ENCODE data around the gene JMJD8. TPM values are rescaled to one million over a fixed set of nuclear protein-coding genes. Genes with fewer than 3 reads are reported as not detected.

JMJD8 gene
- total and polyA plus RNA-seq, 2 experiments from 2014 or later = 87.9 to 96.3 TPM

- in situ Hi-C loops (cut with MboI) = no loop called here
- no peaks in the 10 kb centered on the region for H3F3A ChIP-seq (ENCODE audit: insufficient read depth)
- H3K4me3 ChIP-seq = peak within 1 kb of the TSS; percentile 95
- peak; percentile 98 for DNase-seq
- peak within 1 kb of the TSS; percentile 97 for H3K9ac ChIP-seq
- peak within 1 kb of the TSS; percentile 84 for H2AFZ ChIP-seq
- 1 to 2% methylated on average over 21 to 36 of the region's 78 CpGs for WGBS, 2 experiments (ENCODE audit: low coverage in 1 of 2, low lambda C conversion rate in 2 of 2, missing lambda C conversion rate in 2 of 2)
- H3K9me3 ChIP-seq (ENCODE audit: low read depth) = no peaks in the 10 kb centered on the region
- no peaks in the 10 kb centered on the region for H3K27me3 ChIP-seq (replicated peaks; ENCODE audit: insufficient read depth)
- peaks cover 24% of the 10 kb centered on the region for H3K79me2 ChIP-seq (ENCODE audit: insufficient read depth)
- peak within 1 kb of the TSS; percentile 49 for H3K27ac ChIP-seq
- no peaks in the 10 kb centered on the region for H4K20me1 ChIP-seq (ENCODE audit: insufficient read depth)
- H3K4me1 ChIP-seq (ENCODE audit: insufficient read depth) = no peaks in the 10 kb centered on the region; the same call in 1 of the 2 replicates
- H3K4me2 ChIP-seq (ENCODE audit: unreplicated experiment) = peak within 1 kb of the TSS; percentile 89
- TF ChIP-seq EZH2 (IDR thresholded peaks at IDR 0.05; ENCODE audit: insufficient read depth, poor library complexity, severe bottlenecking) = no peak
- TF ChIP-seq EZH2phosphoT487 (IDR thresholded peaks at IDR 0.05; ENCODE audit: insufficient read depth, low read depth) = no peak
- H3K36me3 ChIP-seq (ENCODE audit: low read depth) = no peaks in the 10 kb centered on the region
- no peaks in the 10 kb centered on the region for H3K9me2 ChIP-seq (ENCODE audit: insufficient read depth)
These were observed 16.2 kb downstream of the JMJD8 start, which contains the start of gene RHOT2 for GRCh38 chr16:667780-668518. Gene RHOT2, plus strand, starts transcription at chr16:668132. Its CDS starts 68 bp downstream, at chr16:668200.

DNA sequence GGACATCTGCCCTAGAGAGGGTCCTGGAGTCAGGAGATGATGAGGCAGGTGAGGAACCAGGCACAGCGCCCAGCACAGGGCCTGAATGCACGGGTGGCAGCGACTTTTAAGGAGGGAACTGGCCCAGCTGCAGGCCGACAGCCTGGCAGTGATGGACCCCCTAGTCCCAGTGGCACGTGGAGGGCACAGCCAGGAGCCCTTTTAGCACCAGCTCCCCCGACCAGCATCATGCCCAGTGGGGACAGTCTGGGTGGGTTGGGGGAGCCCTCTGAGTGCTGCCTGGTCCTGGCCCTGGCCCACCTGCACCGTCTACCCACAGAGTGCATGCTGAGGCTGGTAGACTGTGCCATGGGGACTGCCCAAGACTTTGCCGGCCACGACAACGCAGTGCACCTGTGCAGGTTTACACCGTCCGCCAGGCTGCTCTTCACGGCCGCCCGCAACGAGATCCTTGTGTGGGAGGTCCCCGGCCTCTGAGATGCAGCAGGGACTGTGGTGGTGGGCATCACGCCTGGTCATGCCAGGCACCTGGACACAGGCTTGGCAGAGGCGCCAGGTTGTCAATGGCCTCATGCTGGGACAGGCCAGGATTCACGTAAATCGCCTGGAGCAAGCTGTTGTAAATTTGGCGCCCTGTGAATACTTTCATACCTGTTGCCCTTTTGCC is 16.9 kb downstream of the JMJD8 start:
- TF ChIP-seq EZH2phosphoT487 (IDR thresholded peaks at IDR 0.05; ENCODE audit: insufficient read depth, low read depth) (no peak), EZH2 (IDR thresholded peaks at IDR 0.05; ENCODE audit: insufficient read depth, poor library complexity, severe bottlenecking) (no peak)
- no peak overlapping the region for H3K4me2 ChIP-seq (ENCODE audit: unreplicated experiment)
- in situ Hi-C loops (cut with MboI) = no loop called here
- H3K9me3 ChIP-seq (ENCODE audit: low read depth) = no peaks in the 10 kb centered on the region
- H3K27me3 ChIP-seq (replicated peaks; ENCODE audit: insufficient read depth) = no peaks in the 10 kb centered on the region
- no peak overlapping the region for H3K4me3 ChIP-seq
- 78 to 80% methylated on average over 22 of the region's 22 CpGs for WGBS, 2 experiments (ENCODE audit: low coverage in 1 of 2, low lambda C conversion rate in 2 of 2, missing lambda C conversion rate in 2 of 2)
- no peak for DNase-seq
- no peak overlapping the region for H3K27ac ChIP-seq
- no peaks in the 10 kb centered on the region; the same call in 1 of the 2 replicates for H3K4me1 ChIP-seq (ENCODE audit: insufficient read depth)
- no peaks in the 10 kb centered on the region for H3F3A ChIP-seq (ENCODE audit: insufficient read depth)
- H3K36me3 ChIP-seq (ENCODE audit: low read depth) = no peaks in the 10 kb centered on the region
- H2AFZ ChIP-seq = peak overlapping the region; percentile 84
- no peaks in the 10 kb centered on the region for H4K20me1 ChIP-seq (ENCODE audit: insufficient read depth)
- no peaks in the 10 kb centered on the region for H3K9me2 ChIP-seq (ENCODE audit: insufficient read depth)
- H3K9ac ChIP-seq = peak overlapping the region; percentile 97
- peaks cover 24% of the 10 kb centered on the region for H3K79me2 ChIP-seq (ENCODE audit: insufficient read depth)

DNA sequence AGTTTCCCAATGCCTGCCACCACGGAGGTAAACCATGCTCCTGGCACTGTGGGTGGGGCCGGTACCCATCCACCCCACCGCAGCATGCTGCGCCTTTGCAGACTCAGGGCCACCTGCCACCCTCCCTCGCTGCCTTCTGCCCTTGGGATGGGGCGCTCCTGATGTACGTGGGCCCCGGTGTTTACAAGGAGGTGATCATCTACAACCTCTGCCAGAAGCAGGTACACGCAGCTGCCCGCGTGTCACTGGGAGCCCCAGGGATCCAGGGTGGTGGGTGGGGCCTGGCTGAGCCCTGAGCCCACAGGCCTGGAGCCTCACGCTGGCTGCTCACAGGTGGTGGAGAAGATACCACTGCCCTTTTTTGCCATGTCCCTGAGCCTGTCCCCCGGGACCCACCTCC is 17.6 kb downstream of the JMJD8 start:
- H3K9me2 ChIP-seq (ENCODE audit: insufficient read depth) = no peaks in the 10 kb centered on the region
- H3K36me3 ChIP-seq (ENCODE audit: low read depth) = no peaks in the 10 kb centered on the region
- TF ChIP-seq EZH2phosphoT487 (IDR thresholded peaks at IDR 0.05; ENCODE audit: insufficient read depth, low read depth) (no peak), EZH2 (IDR thresholded peaks at IDR 0.05; ENCODE audit: insufficient read depth, poor library complexity, severe bottlenecking) (no peak)
- H3K79me2 ChIP-seq (ENCODE audit: insufficient read depth) = peaks cover 24% of the 10 kb centered on the region
- no peaks in the 10 kb centered on the region for H3K27me3 ChIP-seq (replicated peaks; ENCODE audit: insufficient read depth)
- no peak for DNase-seq
- no peaks in the 10 kb centered on the region; the same call in 1 of the 2 replicates for H3K4me1 ChIP-seq (ENCODE audit: insufficient read depth)
- no peak overlapping the region for H3K27ac ChIP-seq
- no peak overlapping the region for H3K4me3 ChIP-seq
- H3K4me2 ChIP-seq (ENCODE audit: unreplicated experiment) = no peak overlapping the region
- H3F3A ChIP-seq (ENCODE audit: insufficient read depth) = no peaks in the 10 kb centered on the region
- no peak overlapping the region for H3K9ac ChIP-seq
- H2AFZ ChIP-seq = no peak overlapping the region
- WGBS, 2 experiments (ENCODE audit: low coverage in 1 of 2, low lambda C conversion rate in 2 of 2, missing lambda C conversion rate in 2 of 2) = 95 to 96% methylated on average over 11 to 13 of the region's 13 CpGs
- no peaks in the 10 kb centered on the region for H4K20me1 ChIP-seq (ENCODE audit: insufficient read depth)
- in situ Hi-C loops (cut with MboI) = no loop called here
- H3K9me3 ChIP-seq (ENCODE audit: low read depth) = no peaks in the 10 kb centered on the region

DNA sequence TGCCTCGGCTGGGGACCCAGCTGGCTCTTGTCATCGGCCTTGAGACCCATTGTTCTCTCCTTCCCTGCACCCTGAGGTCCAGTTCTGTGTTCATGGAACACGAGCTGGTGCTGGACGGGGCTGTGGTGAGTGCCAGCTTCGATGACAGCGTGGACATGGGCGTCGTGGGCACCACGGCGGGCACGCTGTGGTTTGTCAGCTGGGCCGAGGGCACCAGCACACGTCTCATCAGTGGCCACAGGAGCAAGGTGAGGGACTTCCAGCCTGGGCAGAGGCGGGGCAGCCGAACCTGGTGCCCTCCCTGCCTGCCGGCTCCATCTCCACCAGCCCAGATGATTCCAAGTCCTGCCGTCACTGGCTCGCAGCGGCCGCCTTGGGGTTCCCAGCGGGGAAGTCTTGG is 21.5 kb downstream of the JMJD8 start:
- Histone ChIP-seq H3K27me3 (replicated peaks; ENCODE audit: insufficient read depth) (no peaks in the 10 kb centered on the region), H3K79me2 (ENCODE audit: insufficient read depth) (no peaks in the 10 kb centered on the region), H3F3A (ENCODE audit: insufficient read depth) (no peaks in the 10 kb centered on the region), H3K4me1 (ENCODE audit: insufficient read depth) (no peaks in the 10 kb centered on the region), H3K9me2 (ENCODE audit: insufficient read depth) (no peaks in the 10 kb centered on the region), H3K4me2 (ENCODE audit: unreplicated experiment) (no peak overlapping the region), H3K9ac (no peak overlapping the region), H3K9me3 (ENCODE audit: low read depth) (no peaks in the 10 kb centered on the region), H3K27ac (no peak overlapping the region), H3K4me3 (no peak overlapping the region), H4K20me1 (ENCODE audit: insufficient read depth) (no peaks in the 10 kb centered on the region), H2AFZ (no peak overlapping the region), H3K36me3 (ENCODE audit: low read depth) (no peaks in the 10 kb centered on the region)
- TF ChIP-seq EZH2phosphoT487 (IDR thresholded peaks at IDR 0.05; ENCODE audit: insufficient read depth, low read depth) = no peak
- no peak for TF ChIP-seq EZH2 (IDR thresholded peaks at IDR 0.05; ENCODE audit: insufficient read depth, poor library complexity, severe bottlenecking)
- DNase-seq = no peak
- 96 to 99% methylated on average over 21 of the region's 21 CpGs for whole genome bisulfite sequencing, 2 experiments (ENCODE audit: low coverage in 1 of 2, low lambda C conversion rate in 2 of 2, missing lambda C conversion rate in 2 of 2)
- in situ Hi-C loops (cut with MboI) = no loop called here

All from GM23248 (cell line).